K562 (cell line): ENCODE data around the gene RGS17. TPM values are rescaled to one million over a fixed set of nuclear protein-coding genes. Genes with fewer than 3 reads are reported as not detected.

ENCODE experiments used
- ATAC-seq: fragments of 200-7000 bp; cut with Tn5 transposase; 3 replicates; pipeline ENCODE4 v1.9.1; 2020; ENCODE audit warnings: moderate library complexity
- BruUV-seq: library from RNA; stranded (reverse); fragments of 400-500 nt; replicated peaks from 2 replicates; lab custom pipeline; 2021; lab: Mats Ljungman, UMichigan
- CTCF ChIA-PET: fragments of 300-600 bp; formaldehyde crosslinking; extraction: SDS; loops from one replicate; lab custom pipeline; 2021; ENCODE audit warnings: low intra/inter-chr PET ratio; lab: Yijun Ruan, JAX
- POLR2A ChIA-PET: fragments of 300-600, 350-650 bp; sonication (Branson Sonifier 250); formaldehyde crosslinking; extraction: SDS; loops from one replicate; lab custom pipeline; 2021; ENCODE audit warnings: antibody characterized with exemption, inconsistent platforms; lab: Yijun Ruan, JAX
- DNase-seq, 4 experiments: peaks; one replicate each; pipeline versions ENCODE4 v3.0.0 to v3.0.0-alpha.2; 2011 to 2018; ENCODE audit warnings: low spot score in 3 of 4, mixed read lengths in 3 of 4; ENCODE audit errors: extremely low read depth in 1 of 4
- FAIRE-seq: peaks from 2 replicates; lab custom pipeline; 2011; peaks lifted over from hg19 to GRCh38; lab: Jason Lieb, UNC
- H2AFZ ChIP-seq: 2 replicates; pipeline ENCODE4 v1.6.0; 2011; ENCODE audit warnings: low read depth, low read length, control low read depth, inconsistent platforms
- H3K27ac ChIP-seq: fragments of 200-600 bp; 3 replicates; pipeline ENCODE4 v1.8.0; 2011; ENCODE audit warnings: low read depth, mild to moderate bottlenecking, control low read depth, inconsistent platforms, low read length, moderate library complexity, mixed read lengths; ENCODE audit errors: extremely low read depth
- H3K27me3 ChIP-seq, 2 experiments: fragments of 300-600 bp in 1 of 2; 2 replicates in 1 of 2; 3 replicates in 1 of 2; pipeline versions ENCODE4 v1.6.0 to v1.8.0; 2011; ENCODE audit warnings: inconsistent platforms in 2 of 2, low read length in 2 of 2, mild to moderate bottlenecking in 1 of 2, mixed read lengths in 1 of 2, moderate library complexity in 1 of 2; ENCODE audit not compliant: control insufficient read depth in 2 of 2, insufficient read depth in 2 of 2
- H3K36me3 ChIP-seq: fragments of 300-600 bp; 3 replicates; pipeline ENCODE4 v1.8.0; 2011; ENCODE audit warnings: mild to moderate bottlenecking, low read length, inconsistent platforms; ENCODE audit not compliant: control insufficient read depth, insufficient read depth
- H3K4me1 ChIP-seq, 2 experiments: fragments of 200-600 bp in 1 of 2; replicated peaks in 1 of 2; 2 replicates in 1 of 2; 3 replicates in 1 of 2; pipeline versions ENCODE4 v1.5.1 to v1.8.0; 2011; ENCODE audit warnings: inconsistent platforms in 2 of 2, low read length in 2 of 2, mild to moderate bottlenecking in 1 of 2, mixed read lengths in 1 of 2, moderate library complexity in 1 of 2; ENCODE audit not compliant: control insufficient read depth in 2 of 2, insufficient read depth in 2 of 2
- H3K4me2 ChIP-seq: 2 replicates; pipeline ENCODE4 v1.6.1; 2011; ENCODE audit warnings: low read length, control low read depth, inconsistent platforms, mixed read lengths; ENCODE audit not compliant: insufficient read depth
- H3K4me3 ChIP-seq: fragments of 200-600 bp; sonication (generic), shearing (Covaris generic); 2 replicates; pipeline ENCODE4 v1.5.1; 2016; ENCODE audit warnings: control low read depth, inconsistent platforms
- H3K79me2 ChIP-seq: fragments of 200-600 bp; 3 replicates; pipeline ENCODE4 v1.8.0; 2011; ENCODE audit warnings: low read length, inconsistent platforms; ENCODE audit not compliant: control insufficient read depth, insufficient read depth
- H3K9ac ChIP-seq, 2 experiments: 2 replicates each; pipeline versions ENCODE4 v1.6.0 to v1.6.1; 2011; ENCODE audit warnings: low read depth in 2 of 2, low read length in 2 of 2, control low read depth in 1 of 2, inconsistent platforms in 1 of 2, mild to moderate bottlenecking in 1 of 2, mixed read lengths in 1 of 2; ENCODE audit not compliant: insufficient read depth in 1 of 2
- H3K9me1 ChIP-seq: one replicate; pipeline ENCODE4 v1.6.0; 2011; ENCODE audit warnings: inconsistent platforms, mild to moderate bottlenecking, low read length, moderate library complexity; ENCODE audit not compliant: control insufficient read depth, insufficient read depth
- H3K9me3 ChIP-seq: replicated peaks from 2 replicates; pipeline ENCODE4 v1.5.1; 2011; ENCODE audit warnings: low read depth, low read length, inconsistent platforms; ENCODE audit not compliant: control insufficient read depth, insufficient read depth
- H4K20me1 ChIP-seq: replicated peaks from 2 replicates; pipeline ENCODE4 v1.6.1; 2011; ENCODE audit warnings: low read length, inconsistent platforms, mixed read lengths; ENCODE audit not compliant: control insufficient read depth, insufficient read depth
- CTCF ChIP-seq, 3 experiments: IDR thresholded peaks in 2 of 3; conservative IDR thresholded peaks in 1 of 3; 2 replicates each; pipeline ENCODE4 v1.5.1; 2011 to 2012; ENCODE audit warnings: low read length in 3 of 3, mild to moderate bottlenecking in 3 of 3, control low read depth in 2 of 3, improper control_type of control experiment in 1 of 3, inconsistent platforms in 1 of 3, low read depth in 1 of 3, mixed read lengths in 1 of 3, moderate library complexity in 1 of 3; ENCODE audit not compliant: insufficient read depth in 2 of 3
- DIDO1 ChIP-seq: fragments of 450-650 bp; IDR thresholded peaks from 2 replicates; pipeline ENCODE4 v1.6.1; 2016; ENCODE audit warnings: low read depth, missing biosample characterization, missing genetic modification characterization
- E2F1 ChIP-seq: sonication (generic); formaldehyde crosslinking; IDR thresholded peaks from 2 replicates; pipeline ENCODE4 v1.8.1; 2023; ENCODE audit warnings: mild to moderate bottlenecking, missing genetic modification reagents, moderate library complexity
- E2F4 ChIP-seq: sonication (generic); formaldehyde crosslinking; IDR thresholded peaks from 2 replicates; pipeline ENCODE4 v1.8.0; 2022; ENCODE audit warnings: mild to moderate bottlenecking, low read depth, missing genetic modification reagents
- NCOA6 ChIP-seq: fragments of 450-650 bp; IDR thresholded peaks from 2 replicates; pipeline ENCODE4 v1.6.1; 2017; ENCODE audit warnings: mild to moderate bottlenecking
- POLR2A ChIP-seq: fragments of 450-650 bp; conservative IDR thresholded peaks from 2 replicates; pipeline ENCODE4 v1.6.1; 2016
- in situ Hi-C: fragments of 300-500 bp; cut with MboI; formaldehyde crosslinking; loops from 4 replicates; pipeline ENCODE4 v1.15.0; 2018; ENCODE audit warnings: inconsistent platforms, mixed read lengths
- intact Hi-C: fragments of 100-400 bp; cut with micrococcal nuclease; formaldehyde crosslinking; loops from 2 replicates; pipeline ENCODE4 v1.14.2; 2022
- polyA plus RNA-seq, 8 experiments: library from polyadenylated mRNA; depleted of rRNA in 4 of 8; stranded (reverse) in 5 of 8; unstranded in 3 of 8; fragments of >200 nt; fragmentation: Nextera tagmentation in 2 of 8; fragmentation: Illumina TruSeq in 1 of 8; extraction: Ambion mirVana in 2 of 8; extraction: Trizol in 1 of 8; gene quantifications; 2 replicates each; pipeline versions ENCODE4 v1.2.1 to v1.2.3, GENCODE V29; 2011 to 2014; ENCODE audit warnings: inconsistent platforms in 1 of 8, missing spikeins in 1 of 8
- total RNA-seq, 7 experiments: library from RNA; depleted of rRNA in 6 of 7; stranded (reverse); fragments of >200 nt in 6 of 7; fragmentation: Illumina TruSeq in 2 of 7; extraction: Trizol in 2 of 7; gene quantifications; 2 replicates each; pipeline versions ENCODE4 v1.2.1 to v1.2.3, GENCODE V29; 2011 to 2021; ENCODE audit warnings: low replicate concordance in 1 of 7

Gene RGS17
- total and polyA plus RNA-seq, 9 of the 15 experiments (the other 6 are each of a cell fraction or from before 2014, with no cell fraction given): 0.01 to 0.14 (median 0.08) TPM; not detected in 6

GRCh38 chr6:152993431-152993830 lies 137.7 kb downstream of the RGS17 start:
- ATAC-seq (peak; percentile 71), FAIRE-seq (no peak), DNase-seq (peak in 1 of 4 experiments; percentile 21)
- Histone ChIP-seq H3K9ac (no peak overlapping the region), H3K27ac (no peak overlapping the region), H3K4me1 (no peaks in the 10 kb centered on the region), H3K79me2 (peaks cover 83% of the 10 kb centered on the region), H3K9me1 (no peaks in the 10 kb centered on the region), H3K4me2 (no peak overlapping the region), H3K4me3 (no peak overlapping the region), H4K20me1 (no peaks in the 10 kb centered on the region), H2AFZ (no peak overlapping the region), H3K9me3 (no peaks in the 10 kb centered on the region), H3K36me3 (peaks cover 86% of the 10 kb centered on the region), H3K27me3 (no peaks in the 10 kb centered on the region)
- BruUV-seq: no TSS peak
- intact Hi-C loops: no loop called here
- ChIA-PET POLR2A (interaction anchor here (1.4 kb wide), 1 partner anchor 10 kb away, joined by 5 read pairs; the partner anchor contains the start of gene FBXO5), CTCF (no interaction called here)
- in situ Hi-C loops: loop anchor here (25.0 kb wide), 2 partner anchors 1519 to 1581 kb away; partner anchors contain the start of gene CNKSR3
- no peak for TF ChIP-seq NCOA6
- 0 out of 6 replicates have a peak, but pooled peaks of 1 of the 3 experiments have one; percentile 26 for TF ChIP-seq CTCF (IDR thresholded peaks at IDR 0.05 in 2 of 3, conservative IDR thresholded peaks at IDR 0.05 in 1 of 3; ENCODE audit: insufficient read depth in 2 of 3, low read depth in 1 of 3, low read length in 3 of 3)
- no peak for TF ChIP-seq DIDO1 (tag)
- no peak for TF ChIP-seq E2F4 (CRISPR knock-in tag)
- peak; percentile 33; the same call in 1 of the 2 replicates for TF ChIP-seq POLR2A
- no peak for TF ChIP-seq E2F1 (CRISPR knock-in tag)
